SU-DHL-6 (cell line): ENCODE results near the gene BCDIN3D.

Experiments used
- H2AFZ ChIP-seq: fragments of 200-600 bp; sonication (generic); 2 replicates; pipeline ENCODE4 v1.6.1; 2014; ENCODE audit warnings: low read depth, mild to moderate bottlenecking, moderate library complexity, mixed read lengths, antibody characterized with exemption, low read length; ENCODE audit not compliant: severe bottlenecking
- H3F3A ChIP-seq: fragments of 200-600 bp; shearing (Covaris generic); 2 replicates; pipeline ENCODE4 v1.6.0; 2016; ENCODE audit warnings: antibody characterized with exemption, mild to moderate bottlenecking; ENCODE audit not compliant: insufficient read depth
- H3K27ac ChIP-seq: fragments of 200-600 bp; sonication (generic); 2 replicates; pipeline ENCODE4 v1.5.1; 2016; ENCODE audit warnings: low read depth, mild to moderate bottlenecking, low read length, moderate library complexity, mixed read lengths
- H3K27me3 ChIP-seq: fragments of 200-600 bp; sonication (generic), shearing (Covaris generic); 2 replicates; pipeline ENCODE4 v1.6.0; 2014; ENCODE audit warnings: mild to moderate bottlenecking, low read length
- H3K36me3 ChIP-seq: fragments of 200-600 bp; sonication (generic); 2 replicates; pipeline ENCODE4 v1.6.1; 2014; ENCODE audit warnings: mild to moderate bottlenecking, low read length, mixed read lengths
- H3K4me2 ChIP-seq: fragments of 300-600, 200-600 bp; shearing (Covaris generic), sonication (generic); 2 replicates; pipeline ENCODE4 v1.6.0; 2014; ENCODE audit warnings: low read length, low read depth, mild to moderate bottlenecking; ENCODE audit not compliant: poor library complexity, severe bottlenecking
- H3K4me3 ChIP-seq: fragments of 200-600 bp; sonication (generic); 2 replicates; pipeline ENCODE4 v1.5.1; 2014; ENCODE audit warnings: antibody characterized with exemption, low read length, mild to moderate bottlenecking, mixed read lengths; ENCODE audit not compliant: insufficient read depth, poor library complexity, severe bottlenecking
- H3K79me2 ChIP-seq: fragments of 200-600 bp; sonication (generic); 2 replicates; pipeline ENCODE4 v1.6.1; 2014; ENCODE audit warnings: mild to moderate bottlenecking, low read length, moderate library complexity; ENCODE audit not compliant: insufficient read depth
- H3K9ac ChIP-seq: fragments of 200-600 bp; sonication (generic); 2 replicates; pipeline ENCODE4 v1.7.0; 2014; ENCODE audit warnings: mild to moderate bottlenecking, low read length
- H3K9me2 ChIP-seq: fragments of 200-600 bp; sonication (generic); replicated peaks from 2 replicates; pipeline ENCODE4 v1.6.1; 2014; ENCODE audit warnings: low read length; ENCODE audit not compliant: insufficient read depth
- H3K9me3 ChIP-seq: fragments of 200-600 bp; sonication (generic); 2 replicates; pipeline ENCODE4 v1.6.1; 2014; ENCODE audit warnings: low read length, mixed read lengths; ENCODE audit not compliant: insufficient read depth
- H4K20me1 ChIP-seq: fragments of 200-600 bp; sonication (generic); 2 replicates; pipeline ENCODE4 v1.6.1; 2014; ENCODE audit warnings: low read depth, mild to moderate bottlenecking, antibody characterized with exemption, low read length, moderate library complexity, mixed read lengths
- CTCF ChIP-seq: fragments of 200-600 bp; sonication (generic); IDR thresholded peaks from one replicate; pipeline ENCODE4 v1.5.1; 2017; ENCODE audit warnings: antibody characterized with exemption, mild to moderate bottlenecking, low read length, moderate library complexity; ENCODE audit not compliant: insufficient read depth, poor library complexity, severe bottlenecking
- EZH2phosphoT487 ChIP-seq: fragments of 200-600 bp; sonication (generic), shearing (Covaris generic); conservative IDR thresholded peaks from 2 replicates; pipeline ENCODE4 v1.6.1; 2018; ENCODE audit warnings: mild to moderate bottlenecking, antibody characterized with exemption, low read length, moderate library complexity, mixed read lengths

Gene BCDIN3D

GRCh38 chr12:49825360-49825970, 17.4 kb downstream of the BCDIN3D start:
- Histone ChIP-seq H3K9me3 (no peaks in the 10 kb centered on the region), H3K4me2 (no peak overlapping the region), H3K27me3 (no peaks in the 10 kb centered on the region), H3K79me2 (no peaks in the 10 kb centered on the region), H3K4me3 (no peak overlapping the region), H2AFZ (no peak overlapping the region), H3K27ac (no peak overlapping the region), H3K9me2 (no peaks in the 10 kb centered on the region), H3K9ac (no peak overlapping the region), H3F3A (no peaks in the 10 kb centered on the region), H4K20me1 (no peaks in the 10 kb centered on the region), H3K36me3 (no peaks in the 10 kb centered on the region)
- no peak for TF ChIP-seq EZH2phosphoT487
- TF ChIP-seq CTCF = no peak

- H3K27me3 ChIP-seq = no peaks in the 10 kb centered on the region
- no peaks in the 10 kb centered on the region for H3K36me3 ChIP-seq
- no peak overlapping the region for H3K4me2 ChIP-seq
- H3K79me2 ChIP-seq = no peaks in the 10 kb centered on the region
- H3K9ac ChIP-seq = no peak overlapping the region
- H3K4me3 ChIP-seq = no peak overlapping the region
- H3F3A ChIP-seq = no peaks in the 10 kb centered on the region
- H3K9me3 ChIP-seq = no peaks in the 10 kb centered on the region
- H4K20me1 ChIP-seq = no peaks in the 10 kb centered on the region
- no peak overlapping the region for H3K27ac ChIP-seq
- H3K9me2 ChIP-seq = no peaks in the 10 kb centered on the region
- TF ChIP-seq CTCF = no peak
- TF ChIP-seq EZH2phosphoT487 = no peak
- no peak overlapping the region for H2AFZ ChIP-seq
Measured at GRCh38 chr12:49824895-49825294, 18.0 kb downstream of the BCDIN3D start.

- Histone ChIP-seq H3K27me3 (no peaks in the 10 kb centered on the region), H3K4me2 (no peak overlapping the region), H3K9me3 (no peaks in the 10 kb centered on the region), H3K9me2 (no peaks in the 10 kb centered on the region), H3K36me3 (no peaks in the 10 kb centered on the region), H3K4me3 (no peak overlapping the region), H3K27ac (no peak overlapping the region), H3K9ac (no peak overlapping the region), H3K79me2 (no peaks in the 10 kb centered on the region), H3F3A (no peaks in the 10 kb centered on the region), H4K20me1 (no peaks in the 10 kb centered on the region), H2AFZ (no peak overlapping the region)
- TF ChIP-seq EZH2phosphoT487 = no peak
- TF ChIP-seq CTCF = no peak
Measured at GRCh38 chr12:49824416-49824815, 18.5 kb downstream of the BCDIN3D start.
